HG02759 (cell line): ENCODE data around the gene SH3PXD2B.

Experiments
- ATAC-seq: cut with Tn5 transposase; IDR thresholded peaks from one replicate; pipeline ENCODE4 v1.9.1; 2021; ENCODE audit warnings: mild to moderate bottlenecking, moderate library complexity; ENCODE audit not compliant: unreplicated experiment

The SH3PXD2B gene

GRCh38 chr5:172454358-172455086 lies at the start of gene SH3PXD2B:
Gene SH3PXD2B, minus strand, starts transcription at chr5:172454525. Its CDS starts 173 bp downstream, at chr5:172454352.
- ATAC-seq = peak; percentile 55

GRCh38 chr5:172502969-172503368 lies 48.6 kb upstream of the SH3PXD2B start:
- no peak for ATAC-seq

- no peak for ATAC-seq
Observed at GRCh38 chr5:172502410-172502809, 48.1 kb upstream of the SH3PXD2B start.

- ATAC-seq = no peak
Observed at GRCh38 chr5:172501708-172502320, 47.5 kb upstream of the SH3PXD2B start.

- ATAC-seq = no peak
Observed at GRCh38 chr5:172499287-172499686, 45.0 kb upstream of the SH3PXD2B start.

- ATAC-seq = no peak
Observed at GRCh38 chr5:172498431-172499129, 44.3 kb upstream of the SH3PXD2B start.

GRCh38 chr5:172497591-172498255 lies 43.4 kb upstream of the SH3PXD2B start:
- no peak for ATAC-seq

GRCh38 chr5:172496671-172497371 lies 42.5 kb upstream of the SH3PXD2B start:
- no peak for ATAC-seq

- no peak for ATAC-seq
Observed at GRCh38 chr5:172494630-172495505, 40.5 kb upstream of the SH3PXD2B start.

GRCh38 chr5:172493906-172494305 lies 39.6 kb upstream of the SH3PXD2B start:
- ATAC-seq = no peak

GRCh38 chr5:172493461-172493860 lies 39.1 kb upstream of the SH3PXD2B start:
- ATAC-seq = no peak

GRCh38 chr5:172493002-172493401 lies 38.7 kb upstream of the SH3PXD2B start:
- no peak for ATAC-seq

GRCh38 chr5:172492097-172492840 lies 37.9 kb upstream of the SH3PXD2B start:
- no peak for ATAC-seq

- no peak for ATAC-seq
Observed at GRCh38 chr5:172491481-172491880, 37.2 kb upstream of the SH3PXD2B start.

GRCh38 chr5:172490514-172491461 lies 36.5 kb upstream of the SH3PXD2B start:
- ATAC-seq = no peak

- ATAC-seq = no peak
Observed at GRCh38 chr5:172488221-172488620, 33.9 kb upstream of the SH3PXD2B start.

GRCh38 chr5:172487671-172488070 lies 33.3 kb upstream of the SH3PXD2B start:
- no peak for ATAC-seq

- ATAC-seq = no peak
Observed at GRCh38 chr5:172486912-172487311, 32.6 kb upstream of the SH3PXD2B start.
